GM20000 (cell line): Measurements from ENCODE around the gene ARGLU1.
A peak's percentile ranks its signal among the peaks of the same experiment; 100 is the strongest.

ENCODE experiments used
- DNase-seq: peaks from one replicate; pipeline ENCODE4 v3.0.0; 2012; ENCODE audit warnings: low spot score
- TF ChIP-seq, protein P1 (sequence below): IDR thresholded peaks from 2 replicates; pipeline ENCODE4 v1.5.1; 2012; ENCODE audit warnings: mild to moderate bottlenecking, control low read depth; ENCODE audit errors: extremely low read depth, missing control alignments

Gene ARGLU1

DNA sequence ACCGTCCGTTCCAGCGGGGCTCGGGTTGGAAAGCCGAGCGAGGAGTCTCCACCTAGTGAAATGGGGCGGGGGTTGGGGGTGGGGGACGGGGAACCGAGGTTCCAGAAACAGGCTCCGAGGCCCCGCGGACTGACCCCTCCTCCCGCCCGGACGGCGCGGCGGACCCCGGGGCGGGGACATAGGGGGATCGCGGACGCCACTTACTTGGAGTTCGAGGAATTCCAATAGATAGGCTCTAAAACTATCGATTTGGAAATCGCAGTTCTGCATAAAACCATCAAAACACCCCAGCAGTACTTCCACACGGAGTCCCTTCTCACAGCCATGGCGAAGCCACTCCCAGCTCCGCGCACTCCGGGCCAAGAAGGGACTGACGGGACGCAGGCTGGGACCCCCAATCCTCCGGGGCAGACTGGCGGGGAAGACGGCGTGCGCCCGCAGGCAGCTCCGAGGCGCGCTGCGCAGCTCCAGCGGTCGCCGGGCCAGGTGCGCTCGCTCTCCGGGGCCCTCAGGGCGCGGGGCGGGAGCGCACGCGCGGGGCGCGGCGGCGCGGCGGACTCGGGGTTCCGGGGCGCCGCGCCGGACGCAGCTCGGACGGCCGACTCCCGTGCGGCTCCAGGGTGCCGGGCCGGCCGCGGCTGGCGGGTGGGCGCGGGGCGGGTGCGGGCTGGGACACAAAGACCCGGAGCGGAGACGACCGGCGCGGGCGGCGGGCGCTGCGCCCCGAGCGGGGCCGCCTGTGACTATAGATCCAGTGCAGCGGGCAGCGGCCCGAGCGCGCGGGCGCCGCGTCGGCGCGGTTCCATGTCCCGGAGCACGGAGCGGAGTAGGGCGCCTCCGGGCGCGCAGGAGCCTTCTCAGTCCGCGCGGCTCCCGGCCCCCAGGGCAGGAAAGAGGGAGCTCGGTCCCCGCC is 33.0 kb downstream of the ARGLU1 start:
- DNase-seq, result peak; percentile 67
- TF ChIP-seq, protein P1, sequence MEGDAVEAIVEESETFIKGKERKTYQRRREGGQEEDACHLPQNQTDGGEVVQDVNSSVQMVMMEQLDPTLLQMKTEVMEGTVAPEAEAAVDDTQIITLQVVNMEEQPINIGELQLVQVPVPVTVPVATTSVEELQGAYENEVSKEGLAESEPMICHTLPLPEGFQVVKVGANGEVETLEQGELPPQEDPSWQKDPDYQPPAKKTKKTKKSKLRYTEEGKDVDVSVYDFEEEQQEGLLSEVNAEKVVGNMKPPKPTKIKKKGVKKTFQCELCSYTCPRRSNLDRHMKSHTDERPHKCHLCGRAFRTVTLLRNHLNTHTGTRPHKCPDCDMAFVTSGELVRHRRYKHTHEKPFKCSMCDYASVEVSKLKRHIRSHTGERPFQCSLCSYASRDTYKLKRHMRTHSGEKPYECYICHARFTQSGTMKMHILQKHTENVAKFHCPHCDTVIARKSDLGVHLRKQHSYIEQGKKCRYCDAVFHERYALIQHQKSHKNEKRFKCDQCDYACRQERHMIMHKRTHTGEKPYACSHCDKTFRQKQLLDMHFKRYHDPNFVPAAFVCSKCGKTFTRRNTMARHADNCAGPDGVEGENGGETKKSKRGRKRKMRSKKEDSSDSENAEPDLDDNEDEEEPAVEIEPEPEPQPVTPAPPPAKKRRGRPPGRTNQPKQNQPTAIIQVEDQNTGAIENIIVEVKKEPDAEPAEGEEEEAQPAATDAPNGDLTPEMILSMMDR, result no peak

DNA sequence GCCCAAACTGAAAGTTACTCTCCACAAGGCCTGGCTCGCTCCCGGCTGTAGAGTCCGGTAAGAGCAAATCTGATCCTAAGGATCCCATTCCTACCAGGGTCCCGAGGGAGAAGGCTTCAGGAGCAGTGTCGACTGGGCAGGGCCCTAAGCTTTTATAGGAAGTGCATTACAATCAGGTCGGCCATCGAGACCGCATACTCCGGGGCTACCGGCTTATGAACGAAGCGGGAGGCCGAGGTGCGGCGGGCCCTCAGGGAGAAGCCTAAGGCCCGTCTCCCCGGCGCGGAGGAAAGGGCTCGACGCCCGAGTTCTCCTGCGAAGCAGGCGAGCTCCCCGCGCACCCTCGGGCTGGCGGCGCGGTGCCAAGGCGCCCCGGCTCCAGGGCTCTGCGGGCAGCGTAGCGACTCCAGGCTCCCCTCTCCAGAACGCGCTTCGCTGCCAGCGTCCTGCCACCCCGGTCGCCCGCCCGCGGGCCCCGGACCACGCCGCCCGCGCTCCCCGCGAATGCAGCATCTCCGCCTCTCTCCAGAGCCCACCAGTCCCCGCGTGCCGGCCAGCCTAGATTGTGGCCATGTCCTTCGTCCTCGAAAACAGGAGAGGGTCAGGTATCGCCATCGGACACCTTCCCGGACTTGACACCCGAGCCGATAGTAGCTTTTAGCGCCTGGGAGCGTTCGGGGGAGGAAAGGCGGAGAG is 33.8 kb downstream of the ARGLU1 start:
- DNase-seq, result peak; percentile 38
- TF ChIP-seq, protein P1, result no peak

DNA sequence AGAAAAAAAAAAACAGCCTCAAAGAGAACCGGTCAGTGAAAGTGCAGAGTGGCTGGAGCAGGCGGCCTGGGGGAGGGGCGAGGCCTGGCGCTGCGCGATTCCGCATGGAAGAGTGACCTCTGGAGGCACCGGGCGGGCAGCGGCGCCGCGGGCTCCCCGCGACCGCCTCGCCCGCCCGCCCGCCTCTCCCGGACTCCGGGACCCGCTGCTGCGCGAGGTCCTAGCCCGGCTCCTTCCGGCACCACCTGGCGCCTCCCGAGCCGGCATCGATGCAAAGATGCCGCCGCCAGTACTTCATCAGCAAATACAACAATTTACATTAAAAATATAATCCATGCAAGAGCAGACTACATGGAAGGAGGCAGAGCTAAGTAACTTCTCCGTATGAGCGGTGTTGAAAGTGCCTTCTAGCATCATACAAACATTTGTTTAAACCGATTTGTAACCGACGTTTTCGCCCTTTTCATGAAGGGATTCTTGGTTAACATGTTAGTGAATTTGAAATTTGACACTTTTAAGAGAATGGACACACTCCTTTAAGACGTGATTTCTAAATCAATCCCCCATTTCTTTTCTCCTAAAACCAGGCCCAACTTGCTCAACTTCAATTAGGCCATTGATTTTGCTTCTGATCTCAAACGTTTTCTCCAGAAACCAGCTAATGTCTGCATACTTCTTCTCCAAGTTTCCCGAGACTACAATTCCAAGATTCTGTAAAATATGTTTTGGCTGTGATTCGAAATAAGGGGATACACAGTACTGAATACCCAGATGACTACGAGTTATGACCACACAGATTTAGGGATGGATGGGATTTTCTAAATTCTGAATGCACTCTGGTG is 34.6 kb downstream of the ARGLU1 start:
- TF ChIP-seq, protein P1, result no peak

DNA sequence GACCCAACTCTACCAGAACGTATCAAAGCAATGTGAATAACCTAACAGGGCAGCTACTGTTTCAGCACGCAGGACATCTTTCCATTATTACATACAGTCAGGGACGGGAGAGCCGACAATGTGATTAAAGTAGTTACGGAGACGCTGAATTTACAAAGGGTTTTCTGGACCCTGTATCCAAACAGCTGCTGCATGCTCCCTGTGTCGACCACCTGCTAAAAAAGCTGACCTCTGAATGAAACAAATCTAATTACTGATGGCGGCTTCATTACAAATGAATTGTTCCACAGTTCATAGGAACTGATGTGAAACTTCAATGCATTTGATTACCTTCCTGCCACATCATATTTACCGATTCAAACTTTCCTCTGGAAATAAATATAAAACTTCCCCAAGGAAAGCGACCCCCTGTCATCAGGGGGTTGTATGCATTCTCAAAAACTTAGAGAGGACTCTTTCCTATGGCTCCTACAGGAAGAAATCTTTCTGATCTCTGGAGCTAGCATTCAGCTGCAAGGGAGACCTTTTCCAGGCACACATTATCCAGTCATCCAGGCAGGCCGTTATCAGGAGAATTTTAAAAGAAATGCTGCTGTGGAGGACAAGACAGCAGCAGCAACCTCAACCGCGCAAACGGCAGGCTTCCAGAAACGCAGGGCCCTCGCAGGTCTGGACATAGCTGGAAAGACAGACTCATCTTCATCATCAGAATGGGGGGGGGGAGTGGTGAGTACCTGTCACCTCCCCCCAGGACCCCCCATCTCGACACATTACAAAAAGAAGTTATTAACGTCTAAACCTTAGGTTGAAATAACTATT is 35.6 kb downstream of the ARGLU1 start:
- DNase-seq, result no peak
- TF ChIP-seq, protein P1, result no peak

More for the DNA sequence above, 34.6 kb downstream of the ARGLU1 start:
- peak; percentile 52 for DNase-seq

DNA sequence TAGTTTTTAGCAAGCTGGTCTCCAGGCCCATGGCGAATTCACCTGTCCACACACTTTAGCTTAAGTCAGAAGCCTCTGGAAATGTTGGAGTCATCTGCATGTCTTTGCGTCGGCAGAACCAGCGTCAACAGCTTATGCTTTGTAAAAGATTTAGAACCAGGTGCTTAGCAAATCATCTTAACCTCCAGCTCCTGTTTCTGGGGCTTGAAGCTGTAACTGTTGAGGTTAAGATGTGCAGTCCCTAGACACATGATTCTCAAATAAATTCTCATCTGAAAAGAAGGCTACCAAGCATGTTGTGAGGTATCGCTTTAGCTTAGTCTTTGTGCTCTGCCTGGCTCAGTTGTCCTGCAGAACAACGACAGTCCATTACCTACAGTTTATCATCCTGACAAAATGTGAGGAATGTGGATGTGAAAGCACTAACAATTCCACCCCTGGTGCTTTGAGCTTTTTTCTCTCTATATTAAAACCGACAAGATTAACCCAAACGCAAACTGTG is 36.9 kb downstream of the ARGLU1 start:
- no peak for DNase-seq
- TF ChIP-seq, protein P1, result no peak

DNA sequence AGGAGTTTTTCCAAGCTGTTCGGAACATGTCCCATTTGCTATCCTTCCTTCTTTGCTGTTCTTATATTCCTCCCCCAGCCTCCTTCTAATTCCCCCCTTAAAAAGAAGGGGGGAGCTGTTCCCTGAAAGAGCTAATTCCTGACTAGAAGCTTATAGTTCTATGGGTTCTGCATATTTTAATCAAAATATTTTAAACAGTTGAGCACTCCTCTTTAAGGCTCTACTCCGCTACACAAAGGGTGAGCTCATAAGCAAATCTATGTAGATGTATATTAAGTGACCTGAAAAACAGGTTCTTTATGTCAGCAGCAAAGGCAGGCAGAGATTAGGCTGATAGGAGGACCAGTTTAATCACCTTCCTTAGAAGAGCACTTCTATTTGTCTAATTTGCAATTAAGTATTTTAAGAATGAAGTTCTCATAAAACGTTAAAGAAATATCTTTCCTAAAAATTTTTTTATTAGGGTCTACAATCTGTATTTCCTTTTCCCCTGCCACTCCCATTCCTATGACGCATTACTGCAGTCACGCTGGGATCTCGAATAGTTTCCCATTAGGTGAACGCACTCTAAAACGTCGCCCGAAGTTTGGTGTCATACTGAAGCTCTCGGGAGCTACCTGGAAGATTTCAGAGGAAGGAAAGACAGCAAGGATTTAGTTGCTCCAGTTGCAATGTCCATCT is 37.6 kb downstream of the ARGLU1 start:
- no peak for DNase-seq
- TF ChIP-seq, protein P1, result no peak
